Endothelial cell of umbilical vein (primary cell): ENCODE measurements around the gene EXD3. TPM values are rescaled to one million over a fixed set of nuclear protein-coding genes. Genes with fewer than 3 reads are reported as not detected.

Experiments used
- BruUV-seq: library from RNA; stranded (reverse); fragments of 400-500 nt; replicated peaks from 2 replicates; lab custom pipeline; 2021; lab: Mats Ljungman, UMichigan
- CTCF ChIA-PET: fragments of 300-600, 350-600 bp; sonication (Branson Sonifier 250); formaldehyde crosslinking; loops from one replicate; lab custom pipeline; 2021; ENCODE audit warnings: antibody characterized with exemption, inconsistent platforms; lab: Charles Lee
- POLR2A ChIA-PET: fragments of 300-600, 350-600 bp; sonication (Branson Sonifier 250); formaldehyde crosslinking; loops from one replicate; lab custom pipeline; 2021; ENCODE audit warnings: antibody characterized with exemption, inconsistent platforms; lab: Charles Lee
- DNase-seq: peaks from one replicate; pipeline ENCODE4 v3.0.0-alpha.2; 2011; ENCODE audit warnings: low read depth, low spot score
- FAIRE-seq: peaks from 2 replicates; lab custom pipeline; 2011; peaks lifted over from hg19 to GRCh38; lab: Jason Lieb, UNC
- H2AFZ ChIP-seq: 2 replicates; pipeline ENCODE4 v1.6.0; 2012; ENCODE audit warnings: low read depth, low read length, control low read depth, inconsistent platforms
- H3K27ac ChIP-seq: 2 replicates; pipeline ENCODE4 v1.5.1; 2011; ENCODE audit warnings: low read depth, mild to moderate bottlenecking, control low read depth, low read length, moderate library complexity; ENCODE audit not compliant: insufficient read depth
- H3K27me3 ChIP-seq, 2 experiments: 2 replicates each; pipeline versions ENCODE4 v1.6.0 to v1.6.1; 2011; ENCODE audit warnings: low read length in 2 of 2, mixed read lengths in 1 of 2; ENCODE audit not compliant: control insufficient read depth in 2 of 2, insufficient read depth in 2 of 2
- H3K36me3 ChIP-seq, 2 experiments: 2 replicates in 1 of 2; 3 replicates in 1 of 2; pipeline ENCODE4 v1.5.1; 2011; ENCODE audit warnings: low read length in 2 of 2, mild to moderate bottlenecking in 1 of 2, moderate library complexity in 1 of 2; ENCODE audit not compliant: control insufficient read depth in 2 of 2, insufficient read depth in 2 of 2; ENCODE audit errors: extremely low read depth in 1 of 2
- H3K4me1 ChIP-seq: 3 replicates; pipeline ENCODE4 v1.5.1; 2011; ENCODE audit warnings: mild to moderate bottlenecking, low read length; ENCODE audit not compliant: control insufficient read depth, insufficient read depth; ENCODE audit errors: extremely low read depth
- H3K4me2 ChIP-seq: 2 replicates; pipeline ENCODE4 v1.6.1; 2011; ENCODE audit warnings: low read length, control low read depth, mixed read lengths; ENCODE audit not compliant: insufficient read depth
- H3K4me3 ChIP-seq, 3 experiments: fragments of 200-600 bp in 1 of 3; sonication (generic), shearing (Covaris generic) in 1 of 3; replicated peaks in 1 of 3; 2 replicates each; pipeline ENCODE4 v1.5.1; 2011 to 2016; ENCODE audit warnings: control low read depth in 3 of 3, low read length in 3 of 3, mild to moderate bottlenecking in 2 of 3, inconsistent platforms in 1 of 3, low read depth in 1 of 3, moderate library complexity in 1 of 3; ENCODE audit not compliant: insufficient read depth in 1 of 3
- H3K79me2 ChIP-seq: 2 replicates; pipeline ENCODE4 v1.6.0; 2012; ENCODE audit warnings: low read length, inconsistent platforms; ENCODE audit not compliant: control insufficient read depth, insufficient read depth
- H3K9ac ChIP-seq: replicated peaks from 2 replicates; pipeline ENCODE3; 2011; ENCODE audit warnings: low read length, control low read depth; ENCODE audit not compliant: insufficient read depth; ENCODE audit errors: extremely low read depth
- H3K9me1 ChIP-seq: replicated peaks from 3 replicates; pipeline ENCODE4 v1.6.0; 2011; ENCODE audit warnings: mild to moderate bottlenecking, low read length; ENCODE audit not compliant: control insufficient read depth, insufficient read depth; ENCODE audit errors: extremely low read depth
- H3K9me3 ChIP-seq: replicated peaks from 2 replicates; pipeline ENCODE4 v1.5.1; 2012; ENCODE audit warnings: low read length, inconsistent platforms; ENCODE audit not compliant: control insufficient read depth, insufficient read depth
- H4K20me1 ChIP-seq: replicated peaks from 2 replicates; pipeline ENCODE3; 2011; ENCODE audit warnings: mild to moderate bottlenecking, low read length; ENCODE audit not compliant: control insufficient read depth, insufficient read depth; ENCODE audit errors: extremely low read depth
- CTCF ChIP-seq, 2 donors: IDR thresholded peaks; 1 replicate in 1 of 2; 2 replicates in 1 of 2; pipeline ENCODE4 v1.5.1; 2011; ENCODE audit warnings: low read length in 2 of 2, mild to moderate bottlenecking in 2 of 2, moderate library complexity in 2 of 2, control low read depth in 1 of 2, inconsistent platforms in 1 of 2, low read depth in 1 of 2; ENCODE audit not compliant: insufficient read depth in 1 of 2; ENCODE audit errors: extremely low read depth in 1 of 2
- EZH2 ChIP-seq: IDR thresholded peaks from 2 replicates; pipeline ENCODE4 v1.6.1; 2012; ENCODE audit warnings: borderline replicate concordance, low read depth, mild to moderate bottlenecking, moderate library complexity, low read length, inconsistent platforms; ENCODE audit not compliant: severe bottlenecking
- FOS ChIP-seq: IDR thresholded peaks from 2 replicates; pipeline ENCODE4 v1.6.1; 2011; ENCODE audit warnings: mild to moderate bottlenecking, low read length, moderate library complexity, borderline replicate concordance; ENCODE audit not compliant: insufficient read depth
- GATA2 ChIP-seq: IDR thresholded peaks from 2 replicates; pipeline ENCODE4 v1.7.0; 2011; ENCODE audit warnings: low read depth, mild to moderate bottlenecking, moderate library complexity, mixed read lengths, low read length; ENCODE audit not compliant: insufficient read length, insufficient read depth
- JUN ChIP-seq: IDR thresholded peaks from 2 replicates; pipeline ENCODE4 v1.6.1; 2011; ENCODE audit warnings: borderline replicate concordance, low read depth; ENCODE audit not compliant: insufficient read length, insufficient read depth
- MAX ChIP-seq: IDR thresholded peaks from 2 replicates; pipeline ENCODE4 v1.6.1; 2011; ENCODE audit not compliant: insufficient read depth, insufficient read length
- MYC ChIP-seq: IDR thresholded peaks from one replicate; pipeline ENCODE4 v1.6.1; 2011; ENCODE audit warnings: mild to moderate bottlenecking, low read depth, low read length
- POLR2A ChIP-seq: IDR thresholded peaks from 2 replicates; pipeline ENCODE4 v1.6.1; 2012; ENCODE audit warnings: low read depth, mild to moderate bottlenecking, control low read depth, low read length
- POLR2AphosphoS5 ChIP-seq: IDR thresholded peaks from 2 replicates; pipeline ENCODE4 v1.6.1; 2012; ENCODE audit warnings: low read depth, mild to moderate bottlenecking, control low read depth, low read length, moderate library complexity; ENCODE audit not compliant: insufficient read depth
- dilution Hi-C: fragments of 300-500 bp; cut with MboI; formaldehyde crosslinking; loops from one replicate; pipeline ENCODE4 v1.15.0; 2019; ENCODE audit warnings: low sequenced_read_pairs; ENCODE audit not compliant: extremely low pct_ligation_motif_present
- intact Hi-C: fragments of 100-400 bp; cut with micrococcal nuclease; formaldehyde crosslinking; loops from one replicate; pipeline ENCODE4 v1.10.0; 2022
- polyA plus RNA-seq, 4 experiments: library from polyadenylated mRNA; depleted of rRNA in 3 of 4; stranded (reverse) in 3 of 4; unstranded in 1 of 4; fragments of >200 nt; gene quantifications; 2 replicates each; pipeline versions ENCODE4 v1.2.1 to v1.2.3, GENCODE V29; 2011 to 2012; ENCODE audit warnings: missing spikeins in 1 of 4
- total RNA-seq: library from RNA; stranded (reverse); gene quantifications from 2 replicates; pipeline ENCODE4 v1.2.3, GENCODE V29; 2021

Gene EXD3
- total and polyA plus RNA-seq, 2 donors (not counting 3 experiments of a cell fraction or from before 2014, with no cell fraction given) = 17.7 to 30.3 TPM

DNA sequence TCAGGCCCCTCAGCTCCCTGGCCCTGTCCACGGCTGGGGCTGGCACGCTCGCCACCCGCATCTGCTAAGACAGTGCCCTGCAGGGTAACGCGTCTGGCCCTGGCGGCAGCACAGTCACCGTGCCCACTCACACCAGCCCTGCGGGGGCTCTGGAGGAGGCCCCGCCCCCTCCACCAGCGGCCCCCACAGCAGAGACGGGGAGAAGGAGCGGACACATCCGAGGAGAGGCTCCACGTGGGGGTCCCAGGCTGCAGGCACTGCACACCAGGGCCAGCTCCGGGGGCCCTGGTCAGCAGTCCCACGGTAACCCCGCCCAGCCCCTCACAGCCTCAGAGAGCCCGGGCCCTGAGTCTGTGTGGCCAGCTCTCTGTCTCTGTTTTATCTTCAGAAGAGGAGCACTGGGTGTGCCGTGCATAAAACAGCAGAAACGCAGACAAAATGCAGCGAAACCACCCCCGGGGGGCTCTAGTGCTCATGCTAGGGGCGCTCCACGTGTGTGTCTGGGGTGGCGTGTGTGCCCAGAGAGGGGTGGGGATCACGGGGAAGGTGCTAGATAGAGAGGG is 73.4 kb downstream of the EXD3 start:
- Histone ChIP-seq H3K27ac (no peak overlapping the region), H3K79me2 (no peaks in the 10 kb centered on the region), H3K4me3 (no peak overlapping the region), H2AFZ (no peak overlapping the region), H3K9me3 (no peaks in the 10 kb centered on the region), H3K4me2 (no peak overlapping the region), H3K36me3 (peaks cover 0 to 2% of the 10 kb centered on the region in 2 experiments), H3K9ac (no peak overlapping the region), H3K27me3 (no peaks in the 10 kb centered on the region), H4K20me1 (no peaks in the 10 kb centered on the region), H3K9me1 (no peaks in the 10 kb centered on the region), H3K4me1 (peaks cover 15% of the 10 kb centered on the region)
- no peak for TF ChIP-seq MAX
- TF ChIP-seq MYC = no peak
- TF ChIP-seq JUN = no peak
- TF ChIP-seq POLR2AphosphoS5 = no peak
- no peak for TF ChIP-seq EZH2
- TF ChIP-seq FOS = no peak
- TF ChIP-seq CTCF (IDR thresholded peaks at IDR 0.05; ENCODE audit: extremely low read depth in 1 of 2, insufficient read depth in 1 of 2, low read depth in 1 of 2, low read length in 2 of 2) = no peak
- no peak for TF ChIP-seq POLR2A
- TF ChIP-seq GATA2 = no peak
- no peak for DNase-seq
- POLR2A ChIA-PET = no interaction called here
- no TSS peak for BruUV-seq
- dilution Hi-C loops = no loop called here
- CTCF ChIA-PET = interaction anchor here (1.7 kb wide), 1 partner anchor 47 kb away, joined by 4 read pairs; the partner anchor contains the start of gene NRARP
- no peak for FAIRE-seq
- intact Hi-C loops = loop anchor here (5.0 kb wide), 1 partner anchor 38 kb away; no protein-coding TSS in a partner anchor
